ENCODE data around the gene FOXL2NB.

GRCh38 chr3:138913766-138914165 lies 33.3 kb upstream of the FOXL2NB start:
- TF ChIP-seq, protein P1, sequence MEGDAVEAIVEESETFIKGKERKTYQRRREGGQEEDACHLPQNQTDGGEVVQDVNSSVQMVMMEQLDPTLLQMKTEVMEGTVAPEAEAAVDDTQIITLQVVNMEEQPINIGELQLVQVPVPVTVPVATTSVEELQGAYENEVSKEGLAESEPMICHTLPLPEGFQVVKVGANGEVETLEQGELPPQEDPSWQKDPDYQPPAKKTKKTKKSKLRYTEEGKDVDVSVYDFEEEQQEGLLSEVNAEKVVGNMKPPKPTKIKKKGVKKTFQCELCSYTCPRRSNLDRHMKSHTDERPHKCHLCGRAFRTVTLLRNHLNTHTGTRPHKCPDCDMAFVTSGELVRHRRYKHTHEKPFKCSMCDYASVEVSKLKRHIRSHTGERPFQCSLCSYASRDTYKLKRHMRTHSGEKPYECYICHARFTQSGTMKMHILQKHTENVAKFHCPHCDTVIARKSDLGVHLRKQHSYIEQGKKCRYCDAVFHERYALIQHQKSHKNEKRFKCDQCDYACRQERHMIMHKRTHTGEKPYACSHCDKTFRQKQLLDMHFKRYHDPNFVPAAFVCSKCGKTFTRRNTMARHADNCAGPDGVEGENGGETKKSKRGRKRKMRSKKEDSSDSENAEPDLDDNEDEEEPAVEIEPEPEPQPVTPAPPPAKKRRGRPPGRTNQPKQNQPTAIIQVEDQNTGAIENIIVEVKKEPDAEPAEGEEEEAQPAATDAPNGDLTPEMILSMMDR (IDR thresholded peaks at IDR 0.05) = no peak
- TF ChIP-seq POLR2AphosphoS5 (IDR thresholded peaks at IDR 0.05; ENCODE audit: low read depth, low read length) (no peak), SIN3A (IDR thresholded peaks at IDR 0.05; ENCODE audit: borderline replicate concordance, insufficient read depth, low read depth, low read length) (no peak), TCF7L2 (IDR thresholded peaks at IDR 0.05; ENCODE audit: low read depth, low read length) (no peak)
- TF ChIP-seq, protein P2, sequence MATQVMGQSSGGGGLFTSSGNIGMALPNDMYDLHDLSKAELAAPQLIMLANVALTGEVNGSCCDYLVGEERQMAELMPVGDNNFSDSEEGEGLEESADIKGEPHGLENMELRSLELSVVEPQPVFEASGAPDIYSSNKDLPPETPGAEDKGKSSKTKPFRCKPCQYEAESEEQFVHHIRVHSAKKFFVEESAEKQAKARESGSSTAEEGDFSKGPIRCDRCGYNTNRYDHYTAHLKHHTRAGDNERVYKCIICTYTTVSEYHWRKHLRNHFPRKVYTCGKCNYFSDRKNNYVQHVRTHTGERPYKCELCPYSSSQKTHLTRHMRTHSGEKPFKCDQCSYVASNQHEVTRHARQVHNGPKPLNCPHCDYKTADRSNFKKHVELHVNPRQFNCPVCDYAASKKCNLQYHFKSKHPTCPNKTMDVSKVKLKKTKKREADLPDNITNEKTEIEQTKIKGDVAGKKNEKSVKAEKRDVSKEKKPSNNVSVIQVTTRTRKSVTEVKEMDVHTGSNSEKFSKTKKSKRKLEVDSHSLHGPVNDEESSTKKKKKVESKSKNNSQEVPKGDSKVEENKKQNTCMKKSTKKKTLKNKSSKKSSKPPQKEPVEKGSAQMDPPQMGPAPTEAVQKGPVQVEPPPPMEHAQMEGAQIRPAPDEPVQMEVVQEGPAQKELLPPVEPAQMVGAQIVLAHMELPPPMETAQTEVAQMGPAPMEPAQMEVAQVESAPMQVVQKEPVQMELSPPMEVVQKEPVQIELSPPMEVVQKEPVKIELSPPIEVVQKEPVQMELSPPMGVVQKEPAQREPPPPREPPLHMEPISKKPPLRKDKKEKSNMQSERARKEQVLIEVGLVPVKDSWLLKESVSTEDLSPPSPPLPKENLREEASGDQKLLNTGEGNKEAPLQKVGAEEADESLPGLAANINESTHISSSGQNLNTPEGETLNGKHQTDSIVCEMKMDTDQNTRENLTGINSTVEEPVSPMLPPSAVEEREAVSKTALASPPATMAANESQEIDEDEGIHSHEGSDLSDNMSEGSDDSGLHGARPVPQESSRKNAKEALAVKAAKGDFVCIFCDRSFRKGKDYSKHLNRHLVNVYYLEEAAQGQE (IDR thresholded peaks at IDR 0.05; ENCODE audit: insufficient read depth in 1 of 2, low read depth in 2 of 2, low read length in 1 of 2) = no peak

All from Panc1 (cell line).